ENCODE results near the gene GABRP.
"Not testable (repeated sequence)": the region's sequence is repeated elsewhere in the genome, so short reads cannot be mapped to it uniquely, and the experiment has no call there.

The GABRP gene

DNA sequence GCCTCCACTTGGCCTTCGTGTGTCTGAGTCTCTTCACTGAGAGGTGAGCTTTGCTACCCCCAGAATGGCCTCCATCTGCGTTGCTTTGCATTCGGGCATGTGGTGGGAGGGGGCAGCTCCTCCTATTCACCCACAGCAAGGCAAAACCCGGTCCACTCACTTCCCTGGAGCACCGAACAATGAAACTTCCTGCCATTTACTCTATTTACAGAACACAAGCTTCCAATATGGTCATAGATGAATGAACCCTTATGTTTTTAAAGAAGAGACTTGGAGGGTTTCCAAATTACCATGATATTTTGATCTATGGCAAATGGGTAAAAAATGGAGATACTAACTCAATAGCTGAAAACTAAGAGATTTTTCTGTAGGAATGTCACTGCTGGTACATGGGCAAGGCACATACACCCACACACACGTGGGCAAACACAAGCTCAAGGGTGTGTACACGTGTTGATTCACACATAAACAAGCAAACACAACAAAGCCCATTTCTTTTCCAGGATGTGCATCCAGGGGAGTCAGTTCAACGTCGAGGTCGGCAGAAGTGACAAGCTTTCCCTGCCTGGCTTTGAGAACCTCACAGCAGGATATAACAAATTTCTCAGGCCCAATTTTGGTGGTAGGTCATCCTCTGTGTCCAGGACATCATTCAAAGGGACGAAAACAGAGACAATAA, 5.2 kb downstream of the GABRP start:
- FAIRE-seq, result no peak
- DNase-seq (ENCODE audit: extremely low spot score, insufficient read length, low read depth), result no peak

DNA sequence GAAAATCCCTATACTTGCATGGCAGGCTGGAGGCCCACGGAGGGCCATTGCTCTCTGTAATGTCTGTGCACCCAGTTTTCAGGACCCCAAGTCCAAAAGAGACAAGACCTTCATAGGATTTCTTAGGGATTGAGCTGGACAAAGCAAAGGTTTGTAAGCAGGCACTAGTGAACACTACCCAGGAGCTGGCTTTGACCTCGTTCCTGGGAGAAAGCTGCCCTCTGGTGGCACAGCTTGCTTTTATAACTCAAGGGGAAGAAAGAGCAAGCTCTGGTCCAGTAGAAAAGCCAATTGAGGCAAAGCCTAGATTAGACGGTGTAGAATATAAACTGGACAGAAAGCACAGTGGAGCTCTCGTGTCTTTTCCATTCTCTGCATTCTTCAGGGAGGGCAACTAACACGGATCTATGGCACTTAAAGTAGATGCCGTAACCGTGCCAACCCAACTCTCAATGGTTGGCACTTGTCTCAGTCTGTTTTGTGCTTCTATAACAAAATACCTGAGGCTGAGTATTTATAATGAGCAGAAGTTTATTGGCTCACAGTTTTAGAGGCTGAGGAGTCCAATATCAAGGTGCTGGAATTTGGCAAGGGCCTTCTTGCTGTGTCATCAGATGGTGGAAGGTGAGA, 7.9 kb downstream of the GABRP start:
- FAIRE-seq, result peak; percentile 82
- no peak for DNase-seq (ENCODE audit: extremely low spot score, insufficient read length, low read depth)

DNA sequence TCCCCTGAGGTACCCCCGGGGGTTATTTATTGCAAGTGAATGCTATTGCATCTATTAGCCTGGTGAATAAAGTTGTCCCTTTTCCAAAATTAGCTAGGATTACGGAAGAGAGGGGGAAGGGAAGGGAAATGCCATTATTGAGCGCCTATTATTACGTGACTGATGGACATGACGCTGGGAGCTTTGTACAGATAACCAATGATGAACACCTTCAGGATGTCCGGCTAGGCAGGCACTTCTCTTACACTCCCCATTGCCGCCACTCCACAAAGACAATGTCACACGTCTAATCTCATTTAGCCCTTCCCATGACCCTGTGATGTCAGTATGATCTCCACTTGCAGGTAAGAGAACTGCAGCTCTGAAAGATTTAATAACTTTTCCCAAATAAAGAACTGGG, 9.4 kb downstream of the GABRP start:
- DNase-seq (ENCODE audit: extremely low spot score, insufficient read length, low read depth) (no peak), FAIRE-seq (no peak)

DNA sequence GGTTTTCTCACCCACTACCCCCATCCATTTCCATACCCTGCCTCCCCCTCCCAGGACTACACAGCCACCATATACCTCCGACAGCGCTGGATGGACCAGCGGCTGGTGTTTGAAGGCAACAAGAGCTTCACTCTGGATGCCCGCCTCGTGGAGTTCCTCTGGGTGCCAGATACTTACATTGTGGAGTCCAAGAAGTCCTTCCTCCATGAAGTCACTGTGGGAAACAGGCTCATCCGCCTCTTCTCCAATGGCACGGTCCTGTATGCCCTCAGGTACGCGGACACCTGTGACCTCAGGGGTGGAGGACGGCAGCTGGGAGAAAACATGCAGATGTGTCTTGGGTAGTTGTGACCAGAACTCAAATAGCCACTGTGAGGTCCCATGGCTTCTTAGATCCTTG, 11.6 kb downstream of the GABRP start:
- DNase-seq (ENCODE audit: extremely low spot score, insufficient read length, low read depth) (no peak), FAIRE-seq (no peak)

DNA sequence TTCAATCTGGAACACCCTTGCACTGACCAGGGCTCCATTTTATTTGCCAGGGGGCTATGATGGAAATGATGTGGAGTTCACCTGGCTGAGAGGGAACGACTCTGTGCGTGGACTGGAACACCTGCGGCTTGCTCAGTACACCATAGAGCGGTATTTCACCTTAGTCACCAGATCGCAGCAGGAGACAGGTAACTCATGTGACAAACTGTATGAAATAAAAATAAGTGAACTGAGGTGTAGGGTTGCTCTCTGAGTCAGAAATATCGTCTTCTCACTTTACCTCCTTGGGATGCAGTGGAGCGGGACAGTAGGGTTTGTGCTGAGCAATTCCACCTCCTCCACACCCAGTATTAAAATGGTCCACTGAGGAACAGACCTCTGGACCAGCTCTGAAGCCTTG, 22.1 kb downstream of the GABRP start:
- DNase-seq (ENCODE audit: extremely low spot score, insufficient read length, low read depth) (no peak), FAIRE-seq (no peak)

DNA sequence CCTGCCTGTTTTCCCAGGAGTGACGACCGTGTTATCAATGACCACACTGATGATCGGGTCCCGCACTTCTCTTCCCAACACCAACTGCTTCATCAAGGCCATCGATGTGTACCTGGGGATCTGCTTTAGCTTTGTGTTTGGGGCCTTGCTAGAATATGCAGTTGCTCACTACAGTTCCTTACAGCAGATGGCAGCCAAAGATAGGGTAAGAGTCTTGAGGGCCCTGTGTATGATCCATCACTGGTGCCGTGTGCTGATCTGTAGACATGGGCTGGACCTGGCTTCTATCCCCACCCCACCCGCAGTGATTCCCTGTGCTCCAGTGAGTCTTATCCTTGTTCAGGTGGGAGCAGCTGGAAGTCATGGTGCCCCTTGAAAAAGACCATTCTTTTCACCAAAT, 26.0 kb downstream of the GABRP start:
- no peak for FAIRE-seq
- no peak for DNase-seq (ENCODE audit: extremely low spot score, insufficient read length, low read depth)

DNA sequence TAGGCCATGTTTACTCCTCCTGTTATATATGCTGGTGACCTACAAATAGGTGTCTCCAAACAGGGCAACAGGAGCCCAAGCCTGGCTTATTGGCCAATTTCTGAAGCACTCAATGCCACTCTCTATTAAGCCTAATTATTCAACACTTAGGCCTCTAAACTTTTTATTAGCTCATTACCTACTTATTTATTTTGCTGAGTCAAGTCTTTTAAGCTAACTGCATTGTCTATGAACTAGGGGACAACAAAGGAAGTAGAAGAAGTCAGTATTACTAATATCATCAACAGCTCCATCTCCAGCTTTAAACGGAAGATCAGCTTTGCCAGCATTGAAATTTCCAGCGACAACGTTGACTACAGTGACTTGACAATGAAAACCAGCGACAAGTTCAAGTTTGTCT, 28.2 kb downstream of the GABRP start:
- no peak for FAIRE-seq

DNA sequence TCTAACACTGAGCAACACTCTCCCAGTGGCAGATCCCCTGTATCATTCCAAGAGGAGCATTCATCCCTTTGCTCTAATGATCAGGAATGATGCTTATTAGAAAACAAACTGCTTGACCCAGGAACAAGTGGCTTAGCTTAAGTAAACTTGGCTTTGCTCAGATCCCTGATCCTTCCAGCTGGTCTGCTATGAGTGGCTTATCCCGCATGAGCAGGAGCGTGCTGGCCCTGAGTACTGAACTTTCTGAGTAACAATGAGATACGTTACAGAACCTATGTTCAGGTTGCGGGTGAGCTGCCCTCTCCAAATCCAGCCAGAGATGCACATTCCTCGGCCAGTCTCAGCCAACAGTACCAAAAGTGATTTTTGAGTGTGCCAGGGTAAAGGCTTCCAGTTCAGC, 29.7 kb downstream of the GABRP start:
- FAIRE-seq, result no peak
- DNase-seq (ENCODE audit: extremely low spot score, insufficient read length, low read depth), result no peak

More for the DNA sequence above, 28.2 kb downstream of the GABRP start:
- DNase-seq (ENCODE audit: extremely low spot score, insufficient read length, low read depth), result no peak

DNA sequence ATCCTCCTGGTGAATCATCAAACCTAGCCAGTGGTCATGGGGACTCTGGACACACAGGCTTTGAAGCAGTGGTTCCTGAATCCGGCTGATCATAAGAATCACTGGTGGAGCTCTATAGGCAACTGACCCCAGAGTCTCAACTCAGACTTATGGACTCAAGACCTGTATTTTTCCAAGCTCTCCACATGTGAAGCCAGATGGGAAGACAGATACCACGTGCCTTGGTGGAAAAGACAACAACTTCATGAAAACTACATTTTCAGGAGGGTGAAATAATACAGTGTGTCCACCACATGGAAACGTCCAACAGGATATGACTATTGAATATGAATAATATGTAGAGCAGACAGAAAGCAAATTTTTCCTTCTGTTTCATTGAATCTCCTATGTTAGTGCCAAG, 33.7 kb downstream of the GABRP start:
- no peak for DNase-seq (ENCODE audit: extremely low spot score, insufficient read length, low read depth)
- no peak for FAIRE-seq

DNA sequence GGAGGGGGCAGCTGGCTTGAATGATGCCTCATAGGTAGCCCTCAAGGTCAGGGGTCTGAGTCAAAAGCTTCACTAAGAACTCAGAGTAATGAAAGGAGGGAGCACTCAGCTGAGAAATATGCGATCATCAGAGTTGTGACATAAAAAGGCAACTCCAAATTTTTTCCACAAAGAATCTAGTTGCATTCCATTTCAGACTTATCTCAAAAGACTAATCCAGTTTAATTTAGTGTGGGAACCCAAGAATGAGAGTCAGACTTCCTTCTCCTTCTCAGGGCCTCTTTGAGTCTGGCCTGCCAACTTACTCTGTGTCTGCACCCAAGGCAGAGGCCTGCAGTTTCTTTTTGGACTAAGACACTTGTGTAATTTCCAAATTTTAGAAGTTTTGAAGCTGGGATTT, 34.7 kb downstream of the GABRP start:
- no peak for DNase-seq (ENCODE audit: extremely low spot score, insufficient read length, low read depth)
- no peak for FAIRE-seq

DNA sequence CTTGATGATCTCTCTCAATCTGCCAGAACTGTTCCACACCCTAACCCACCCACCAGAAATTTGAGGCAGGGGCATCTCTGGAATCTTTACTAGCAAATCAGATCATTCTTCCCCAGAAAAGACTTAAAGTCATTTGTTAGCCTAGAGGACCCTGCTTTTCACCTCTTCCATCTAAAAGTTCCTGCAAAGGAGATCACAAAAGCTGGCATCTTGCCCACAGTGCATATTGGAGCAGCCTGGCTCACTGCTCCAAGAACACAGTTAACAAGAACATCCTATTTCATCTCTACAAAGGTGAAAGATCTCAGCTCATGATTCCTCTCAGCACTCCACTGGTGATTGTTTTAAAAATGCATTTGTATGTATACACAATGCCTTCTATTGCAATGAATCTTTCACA, 36.3 kb downstream of the GABRP start:
- FAIRE-seq (no peak), DNase-seq (ENCODE audit: extremely low spot score, insufficient read length, low read depth) (no peak)

DNA sequence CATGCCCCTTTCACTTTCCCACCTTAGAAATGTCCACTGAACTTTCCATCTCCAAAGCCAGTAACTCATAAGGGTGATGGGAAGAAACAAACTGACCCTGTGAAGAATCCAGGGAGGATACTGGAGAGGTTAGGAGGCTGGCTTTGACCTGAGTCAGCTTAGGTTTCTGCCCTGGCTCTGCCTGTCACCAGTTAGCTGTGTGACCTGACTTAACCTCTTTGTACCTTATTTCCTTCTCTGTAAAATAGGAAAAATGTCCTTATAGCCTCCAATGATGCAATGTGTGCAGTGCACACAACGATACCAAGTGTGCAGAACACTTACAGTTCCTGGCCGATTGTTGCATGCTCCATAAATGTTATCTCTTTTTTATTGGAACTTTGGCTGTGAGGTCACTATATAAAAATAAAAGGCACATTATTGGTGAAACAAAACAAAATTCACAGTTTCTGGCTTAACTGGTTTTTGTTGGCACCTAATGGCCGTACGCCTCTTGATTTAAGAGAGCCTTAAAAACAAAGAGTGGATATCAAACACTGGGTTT, 37.8 kb downstream of the GABRP start:
- FAIRE-seq, result no peak

DNA sequence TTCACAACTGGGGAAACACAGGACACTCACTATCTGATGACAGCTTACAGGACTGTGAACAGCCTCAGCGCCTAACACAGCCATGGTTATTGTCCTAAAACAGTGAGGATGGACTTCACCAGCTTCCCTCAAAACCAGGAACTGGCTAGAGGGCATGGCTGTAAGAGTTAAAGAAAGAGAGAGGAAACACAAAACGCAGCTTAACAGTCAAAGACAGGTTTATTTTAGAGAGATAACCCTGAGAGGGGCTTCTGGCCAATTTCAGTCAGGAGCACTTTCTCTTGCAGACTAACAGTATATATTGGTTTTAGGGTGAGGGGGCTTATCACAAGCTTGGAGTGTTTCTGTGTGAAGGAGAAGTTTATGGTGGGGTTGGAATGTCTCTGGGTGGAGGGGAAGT, 42.6 kb downstream of the GABRP start:
- FAIRE-seq, result no peak
- no peak for DNase-seq (ENCODE audit: extremely low spot score, insufficient read length, low read depth)

More for the DNA sequence above, 37.8 kb downstream of the GABRP start:
- DNase-seq (ENCODE audit: extremely low spot score, insufficient read length, low read depth), result no peak

DNA sequence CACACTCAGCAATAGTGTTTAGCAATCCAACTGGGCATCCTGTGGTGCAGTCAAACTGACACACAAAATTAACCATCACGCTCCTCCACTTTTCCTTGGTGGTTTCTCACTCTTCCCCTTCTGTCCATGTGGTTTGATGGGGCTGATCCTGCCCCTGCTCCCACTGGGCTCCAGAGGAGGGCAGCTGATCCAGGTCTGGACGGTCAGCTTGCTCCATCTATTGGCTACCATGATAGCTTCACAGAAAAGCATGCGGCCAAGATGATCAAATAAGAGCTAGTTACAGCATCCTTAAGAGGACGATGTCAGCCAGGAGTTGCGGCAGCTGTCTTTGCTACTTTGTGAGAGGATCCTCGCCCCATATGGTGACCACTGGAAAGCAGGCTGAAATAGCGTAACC, 48.7 kb downstream of the GABRP start:
- DNase-seq (ENCODE audit: extremely low spot score, insufficient read length, low read depth), result no peak
- FAIRE-seq, result no peak

DNA sequence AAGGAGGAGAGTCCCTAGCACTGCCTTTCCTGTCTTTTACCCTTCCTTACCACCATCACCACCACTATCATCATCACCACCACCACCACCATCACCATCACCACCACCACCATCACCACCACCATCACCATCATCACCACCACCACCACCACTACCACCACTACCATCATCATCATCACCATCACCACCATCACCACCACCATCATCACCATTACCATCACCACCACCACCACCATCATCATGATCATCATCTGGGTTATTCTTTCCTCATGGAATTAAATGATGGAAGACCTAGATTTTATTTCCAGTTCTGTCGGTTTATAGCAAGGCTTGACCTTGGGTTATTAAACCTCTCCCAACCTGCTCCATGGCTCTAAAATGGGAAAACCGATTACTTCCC, 50.5 kb downstream of the GABRP start:
- not testable (repeated sequence) for FAIRE-seq; DNase-seq (ENCODE audit: extremely low spot score, insufficient read length, low read depth)

DNA sequence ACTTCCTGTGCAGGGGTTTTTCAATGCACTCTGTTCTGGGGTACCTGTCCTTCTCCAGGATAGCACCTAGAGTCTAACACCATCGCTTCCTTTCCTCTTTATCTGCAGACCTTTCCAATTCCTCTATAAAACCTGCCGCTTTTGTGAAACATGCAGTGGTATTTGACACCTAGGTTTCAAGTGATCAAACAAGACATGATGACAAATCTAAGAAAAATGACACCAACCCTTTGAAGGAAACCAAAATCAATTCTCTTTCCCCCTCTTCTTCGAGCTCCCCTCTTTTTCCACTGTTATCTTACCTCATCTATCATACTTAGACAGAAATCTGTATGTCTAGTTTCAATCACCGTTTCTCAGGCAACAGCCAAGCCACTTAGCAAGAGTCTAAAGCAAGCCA, 52.7 kb downstream of the GABRP start:
- no peak for DNase-seq (ENCODE audit: extremely low spot score, insufficient read length, low read depth)
- FAIRE-seq, result no peak

DNA sequence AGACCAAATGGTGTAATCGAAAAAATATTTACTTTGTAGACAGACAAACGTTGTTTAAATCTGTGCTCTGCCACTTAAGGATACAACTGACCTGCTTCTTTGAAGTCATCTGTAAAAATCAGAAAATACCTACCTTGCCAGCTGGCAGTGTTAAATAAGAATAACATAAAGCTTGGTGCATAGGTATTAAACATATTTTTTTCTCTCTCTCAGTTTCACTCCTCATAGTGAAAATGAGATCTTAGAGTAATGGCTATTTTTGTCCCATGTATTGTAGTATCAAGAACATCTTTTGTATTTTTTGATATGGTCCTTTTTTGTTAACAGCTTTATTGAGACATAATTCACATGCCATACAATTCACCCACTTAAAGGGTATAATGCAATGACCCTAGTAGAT, 60.3 kb downstream of the GABRP start:
- FAIRE-seq (no peak), DNase-seq (ENCODE audit: extremely low spot score, insufficient read length, low read depth) (no peak)

DNA sequence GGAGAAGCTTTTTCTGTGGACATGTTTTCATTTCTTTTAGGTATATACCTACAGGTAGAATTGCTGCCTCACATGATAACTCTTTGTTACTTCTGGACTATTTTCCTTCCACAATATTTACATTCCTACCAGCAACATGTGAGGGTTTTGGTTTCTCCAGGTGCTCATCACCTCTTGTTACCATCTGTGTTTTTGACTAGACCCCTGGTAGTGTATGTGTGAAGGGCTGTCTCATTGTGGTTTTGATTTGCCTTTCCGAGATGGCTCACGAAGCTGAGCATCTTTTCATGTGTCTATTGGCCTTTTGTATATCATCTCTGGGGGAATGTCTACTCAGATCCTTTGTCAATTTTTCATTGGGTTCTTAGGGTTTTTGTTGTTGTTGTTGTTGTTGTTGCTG, 61.1 kb downstream of the GABRP start:
- DNase-seq (ENCODE audit: extremely low spot score, insufficient read length, low read depth) (no peak), FAIRE-seq (no peak)

DNA sequence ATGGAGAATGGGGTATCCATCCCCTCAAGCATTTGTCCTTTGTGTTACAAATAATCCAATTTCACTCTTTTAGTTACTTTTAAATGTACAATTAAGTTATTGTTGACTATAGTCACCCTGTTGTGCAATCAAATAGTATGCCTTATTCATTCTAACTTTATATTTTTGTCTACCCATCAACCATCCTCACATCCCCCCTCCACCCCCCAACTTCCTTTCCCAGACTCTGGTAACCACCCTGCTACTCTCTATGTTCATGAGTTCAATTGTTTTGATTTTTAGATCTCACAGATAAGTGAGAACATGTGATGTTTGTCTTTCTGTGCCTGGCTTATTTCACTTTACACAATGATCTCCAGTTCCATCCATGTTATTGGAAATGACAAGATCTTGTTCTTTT, 62.9 kb downstream of the GABRP start:
- DNase-seq (ENCODE audit: extremely low spot score, insufficient read length, low read depth) (no peak), FAIRE-seq (no peak)

DNA sequence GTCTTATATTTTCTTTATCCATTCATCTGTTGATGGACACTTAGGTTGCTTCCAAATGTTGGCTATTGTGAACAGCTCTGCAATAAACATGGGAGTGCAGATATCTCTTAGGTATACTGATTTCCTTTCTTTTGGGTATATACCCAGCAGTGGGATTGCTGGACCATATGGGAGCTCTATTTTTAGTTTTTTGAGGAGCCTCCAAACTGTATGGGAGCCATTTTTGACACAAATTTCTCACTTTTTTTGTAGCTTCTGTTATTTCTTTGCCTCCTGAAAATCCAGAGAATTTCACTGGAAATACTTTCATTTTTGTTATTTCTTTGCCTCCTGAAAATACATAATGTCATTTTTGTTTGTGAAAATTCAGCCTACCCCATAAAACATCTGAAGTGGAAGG, 63.3 kb downstream of the GABRP start:
- FAIRE-seq, result no peak

DNA sequence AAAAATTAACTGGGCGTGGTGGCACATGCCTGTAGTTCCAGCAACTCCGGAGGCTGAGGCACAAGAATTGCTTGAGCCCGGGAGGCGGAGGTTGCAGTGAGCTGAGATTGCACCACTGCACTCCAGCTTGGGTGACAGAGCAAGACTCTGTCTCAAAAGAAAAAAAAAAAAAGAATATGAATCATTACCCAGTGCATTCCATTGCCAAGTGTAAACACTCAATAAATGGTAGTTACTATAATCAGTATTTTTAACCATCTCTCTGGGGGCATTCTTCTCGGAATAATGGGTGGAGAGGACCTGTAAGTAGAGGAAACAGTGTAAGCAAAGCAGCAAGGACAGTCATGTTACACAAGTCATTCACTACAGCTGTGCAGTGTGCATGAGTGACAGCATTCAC, 64.5 kb downstream of the GABRP start:
- DNase-seq (ENCODE audit: extremely low spot score, insufficient read length, low read depth) (no peak), FAIRE-seq (no peak)

More for the DNA sequence above, 63.3 kb downstream of the GABRP start:
- DNase-seq (ENCODE audit: extremely low spot score, insufficient read length, low read depth), result no peak

DNA sequence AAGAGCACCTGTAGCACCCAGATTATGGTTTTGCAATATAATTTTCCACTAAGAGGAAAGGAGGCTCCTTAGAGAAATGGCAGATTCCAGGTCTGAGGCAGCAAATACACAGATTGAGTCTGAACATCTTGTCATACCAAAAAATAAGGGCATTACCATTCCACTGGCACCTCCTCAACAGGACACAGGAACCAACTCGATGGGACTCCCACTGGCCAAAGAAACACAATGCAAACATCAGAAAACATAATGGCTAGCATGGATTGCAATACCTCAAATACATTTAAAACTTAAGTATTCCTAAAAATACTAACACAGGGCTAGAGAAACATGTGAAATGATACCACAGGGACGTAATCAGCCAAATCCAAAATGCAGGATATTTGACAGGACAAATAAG, 65.8 kb downstream of the GABRP start:
- FAIRE-seq, result no peak

More for the DNA sequence above, 65.8 kb downstream of the GABRP start:
- DNase-seq (ENCODE audit: extremely low spot score, insufficient read length, low read depth), result no peak

Measured in GM18507 (cell line).